Measurements from ENCODE around the gene FAM89A. TPM values are rescaled to one million over a fixed set of nuclear protein-coding genes. Genes with fewer than 3 reads are reported as not detected.
"Not testable (repeated sequence)": the region's sequence is repeated elsewhere in the genome, so short reads cannot be mapped to it uniquely, and the experiment has no call there.

FAM89A gene
- total RNA-seq, 1 donor from 2014 or later: 16.0 TPM

GRCh38 chr1:231037585-231038517, 2.2 kb downstream of the FAM89A start:
- Mint-ChIP-seq H3K27me3 (ENCODE audit: low read depth) (peaks cover 34% of the 10 kb centered on the region), H3K9me3 (no peaks in the 10 kb centered on the region), H3K27ac (ENCODE audit: unreplicated experiment) (no peak overlapping the region), H3K36me3 (ENCODE audit: low read depth) (peaks cover 3% of the 10 kb centered on the region), H3K4me1 (peaks cover 22% of the 10 kb centered on the region), H3K4me3 (peak overlapping the region; percentile 91)
- TF ChIP-seq CTCF (conservative IDR thresholded peaks at IDR 0.05): no peak
- no peak for DNase-seq (ENCODE audit: low read depth, low spot score)

DNA sequence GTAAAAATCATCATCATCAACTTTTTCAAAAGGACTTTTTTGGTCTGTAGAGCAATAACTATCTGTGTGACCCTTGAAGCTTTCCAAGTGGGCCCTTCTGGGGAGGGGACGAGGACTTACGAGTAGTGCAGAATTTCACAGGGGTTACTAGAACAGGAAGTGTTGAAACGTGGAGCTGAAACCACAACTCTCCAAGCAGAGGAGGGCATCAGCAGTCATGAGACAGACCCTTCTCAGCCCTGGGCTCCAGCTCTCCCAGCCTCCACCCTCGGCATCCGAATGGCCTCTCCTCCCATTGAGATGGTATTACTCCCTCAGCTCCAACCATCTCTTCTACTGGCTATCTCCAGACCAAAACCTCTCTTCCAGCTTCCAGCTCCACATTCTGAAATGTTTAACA, 3.6 kb downstream of the FAM89A start:
- peaks cover 21% of the 10 kb centered on the region for H3K4me1 Mint-ChIP-seq
- no peak for TF ChIP-seq CTCF (conservative IDR thresholded peaks at IDR 0.05)
- peaks cover 3% of the 10 kb centered on the region for H3K36me3 Mint-ChIP-seq (ENCODE audit: low read depth)
- no peak overlapping the region for H3K27ac Mint-ChIP-seq (ENCODE audit: unreplicated experiment)
- H3K9me3 Mint-ChIP-seq: no peaks in the 10 kb centered on the region
- H3K27me3 Mint-ChIP-seq (ENCODE audit: low read depth): peaks cover 20% of the 10 kb centered on the region
- no peak for DNase-seq (ENCODE audit: low read depth, low spot score)
- H3K4me3 Mint-ChIP-seq: peak overlapping the region; percentile 47

DNA sequence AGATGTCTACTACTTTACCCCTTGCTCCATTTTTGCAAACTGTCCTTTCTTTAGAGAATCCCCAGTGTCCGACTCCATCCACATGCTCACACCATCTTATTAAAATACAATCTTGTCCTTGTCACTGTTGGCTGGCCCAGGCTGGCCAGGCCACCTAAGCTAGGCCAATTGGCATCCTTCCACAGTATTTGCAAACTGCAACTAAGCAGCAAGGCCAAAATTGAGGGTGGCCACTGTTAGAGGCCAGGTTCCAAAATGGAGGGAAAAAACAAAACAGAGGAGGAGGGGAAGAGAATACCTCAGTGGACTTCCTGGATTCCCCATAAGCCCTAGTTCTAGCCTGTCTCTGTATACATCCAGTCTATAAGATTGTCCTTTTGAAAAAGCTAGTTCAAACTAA, 4.3 kb downstream of the FAM89A start:
- Mint-ChIP-seq H3K9me3 (no peaks in the 10 kb centered on the region), H3K4me1 (peaks cover 17% of the 10 kb centered on the region), H3K27me3 (ENCODE audit: low read depth) (peaks cover 16% of the 10 kb centered on the region), H3K36me3 (ENCODE audit: low read depth) (peaks cover 3% of the 10 kb centered on the region), H3K27ac (ENCODE audit: unreplicated experiment) (no peak overlapping the region), H3K4me3 (peak overlapping the region; percentile 47)
- no peak for DNase-seq (ENCODE audit: low read depth, low spot score)
- TF ChIP-seq CTCF (conservative IDR thresholded peaks at IDR 0.05): no peak

DNA sequence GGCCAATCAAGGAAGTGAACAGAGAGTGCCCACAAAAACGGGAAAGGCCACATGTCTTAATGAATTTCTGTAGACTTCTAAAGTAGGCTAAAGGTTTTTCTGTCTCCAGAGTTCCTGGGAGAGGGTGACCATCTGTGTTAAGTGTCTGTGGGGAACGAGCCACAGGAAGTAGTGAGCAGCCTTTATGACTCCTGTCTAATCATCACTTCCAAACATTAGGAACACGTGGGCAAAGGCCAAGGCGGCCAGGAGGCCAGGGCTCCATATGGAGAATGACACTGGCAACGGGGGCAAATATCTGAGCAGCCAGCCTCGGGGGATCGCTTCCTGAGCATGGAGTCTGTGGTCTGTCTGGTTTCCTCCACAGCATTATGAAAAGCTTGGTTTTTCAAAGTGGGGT, 7.1 kb downstream of the FAM89A start:
- Mint-ChIP-seq H3K27ac (ENCODE audit: unreplicated experiment) (no peak overlapping the region), H3K4me1 (peaks cover 12% of the 10 kb centered on the region), H3K36me3 (ENCODE audit: low read depth) (peaks cover 6% of the 10 kb centered on the region), H3K4me3 (no peak overlapping the region), H3K9me3 (no peaks in the 10 kb centered on the region), H3K27me3 (ENCODE audit: low read depth) (peaks cover 5% of the 10 kb centered on the region)
- no peak for TF ChIP-seq CTCF (conservative IDR thresholded peaks at IDR 0.05)
- no peak for DNase-seq (ENCODE audit: low read depth, low spot score)

DNA sequence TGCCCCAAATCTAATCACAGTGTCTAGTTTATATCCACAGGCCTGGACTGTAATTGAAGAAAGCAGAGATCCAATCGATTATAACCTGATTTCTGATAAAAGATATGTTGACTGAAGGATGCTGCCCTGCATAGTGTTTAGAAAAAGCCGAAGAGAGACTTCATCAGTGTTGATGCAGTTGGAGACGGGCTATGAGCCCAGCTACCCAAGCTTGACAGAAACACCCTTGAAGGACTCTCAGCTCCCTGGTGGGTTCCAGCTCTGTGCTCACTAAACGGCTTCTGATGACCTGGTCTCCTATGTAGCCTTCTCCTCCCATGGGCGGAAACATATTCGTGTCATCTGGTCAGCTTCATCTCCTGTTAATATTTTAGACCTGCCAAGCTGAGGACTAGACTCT, 10.2 kb downstream of the FAM89A start:
- Mint-ChIP-seq H3K9me3 (no peaks in the 10 kb centered on the region), H3K4me1 (peaks cover 11% of the 10 kb centered on the region), H3K36me3 (ENCODE audit: low read depth) (peaks cover 4% of the 10 kb centered on the region), H3K27ac (ENCODE audit: unreplicated experiment) (no peak overlapping the region), H3K27me3 (ENCODE audit: low read depth) (no peaks in the 10 kb centered on the region), H3K4me3 (no peak overlapping the region)
- DNase-seq (ENCODE audit: low read depth, low spot score): no peak
- TF ChIP-seq CTCF (conservative IDR thresholded peaks at IDR 0.05): no peak

- not testable (repeated sequence) for H3K36me3 Mint-ChIP-seq (ENCODE audit: low read depth); DNase-seq (ENCODE audit: low read depth, low spot score); H3K9me3 Mint-ChIP-seq; H3K27me3 Mint-ChIP-seq (ENCODE audit: low read depth); H3K27ac Mint-ChIP-seq (ENCODE audit: unreplicated experiment); H3K4me3 Mint-ChIP-seq
- H3K4me1 Mint-ChIP-seq: peaks cover 11% of the 10 kb centered on the region
Measured at GRCh38 chr1:231029247-231029646, 10.8 kb downstream of the FAM89A start.
